NCI-H1417 treated with DMSO at 0.1 percent for 48 hours (cell line): ENCODE measurements around the gene PRG2.

Experiments used
- DNase-seq: peaks from one replicate; lab custom pipeline; 2025; lab: John Stamatoyannopoulos, UW

The PRG2 gene

GRCh38 chr11:57396744-57397143 lies 6.3 kb upstream of the PRG2 start:
- DNase-seq: no peak

- DNase-seq: no peak
Measured at GRCh38 chr11:57395905-57396623, 5.6 kb upstream of the PRG2 start.

- DNase-seq: no peak
Measured at GRCh38 chr11:57394203-57394965, 3.9 kb upstream of the PRG2 start.

- DNase-seq: no peak
Measured at GRCh38 chr11:57392763-57393105, 2.3 kb upstream of the PRG2 start.

GRCh38 chr11:57392066-57392762 lies 1.8 kb upstream of the PRG2 start:
- no peak for DNase-seq

- no peak for DNase-seq
Measured at GRCh38 chr11:57391539-57391938, 1.1 kb upstream of the PRG2 start.

GRCh38 chr11:57391111-57391510 lies 661 bp upstream of the PRG2 start:
- DNase-seq: no peak

- DNase-seq: no peak
Measured at GRCh38 chr11:57387289-57388030, 3.0 kb downstream of the PRG2 start.

GRCh38 chr11:57386178-57386940 lies 4.1 kb downstream of the PRG2 start:
- DNase-seq: no peak

GRCh38 chr11:57380975-57381374 lies 9.5 kb downstream of the PRG2 start, which contains the start of gene PRG3:
Gene PRG3, minus strand, starts transcription at chr11:57381150. Its CDS starts 442 bp downstream, at chr11:57380708.
- DNase-seq: no peak

GRCh38 chr11:57379732-57380131 lies 10.7 kb downstream of the PRG2 start:
- DNase-seq: no peak

- DNase-seq: no peak
Measured at GRCh38 chr11:57378186-57378585, 12.3 kb downstream of the PRG2 start.

GRCh38 chr11:57377107-57377506 lies 13.3 kb downstream of the PRG2 start:
- no peak for DNase-seq

- no peak for DNase-seq
Measured at GRCh38 chr11:57376095-57377090, 14.1 kb downstream of the PRG2 start.

- DNase-seq: no peak
Measured at GRCh38 chr11:57375490-57375889, 15.0 kb downstream of the PRG2 start.

- DNase-seq: no peak
Measured at GRCh38 chr11:57374966-57375365, 15.5 kb downstream of the PRG2 start.

GRCh38 chr11:57373146-57373545 lies 17.3 kb downstream of the PRG2 start:
- no peak for DNase-seq

- no peak for DNase-seq
Measured at GRCh38 chr11:57370941-57371340, 19.5 kb downstream of the PRG2 start.

- no peak for DNase-seq
Measured at GRCh38 chr11:57370251-57370650, 20.2 kb downstream of the PRG2 start.

- DNase-seq: no peak
Measured at GRCh38 chr11:57368845-57369232, 21.6 kb downstream of the PRG2 start.
